ENCODE results near the gene ALK.

DNA sequence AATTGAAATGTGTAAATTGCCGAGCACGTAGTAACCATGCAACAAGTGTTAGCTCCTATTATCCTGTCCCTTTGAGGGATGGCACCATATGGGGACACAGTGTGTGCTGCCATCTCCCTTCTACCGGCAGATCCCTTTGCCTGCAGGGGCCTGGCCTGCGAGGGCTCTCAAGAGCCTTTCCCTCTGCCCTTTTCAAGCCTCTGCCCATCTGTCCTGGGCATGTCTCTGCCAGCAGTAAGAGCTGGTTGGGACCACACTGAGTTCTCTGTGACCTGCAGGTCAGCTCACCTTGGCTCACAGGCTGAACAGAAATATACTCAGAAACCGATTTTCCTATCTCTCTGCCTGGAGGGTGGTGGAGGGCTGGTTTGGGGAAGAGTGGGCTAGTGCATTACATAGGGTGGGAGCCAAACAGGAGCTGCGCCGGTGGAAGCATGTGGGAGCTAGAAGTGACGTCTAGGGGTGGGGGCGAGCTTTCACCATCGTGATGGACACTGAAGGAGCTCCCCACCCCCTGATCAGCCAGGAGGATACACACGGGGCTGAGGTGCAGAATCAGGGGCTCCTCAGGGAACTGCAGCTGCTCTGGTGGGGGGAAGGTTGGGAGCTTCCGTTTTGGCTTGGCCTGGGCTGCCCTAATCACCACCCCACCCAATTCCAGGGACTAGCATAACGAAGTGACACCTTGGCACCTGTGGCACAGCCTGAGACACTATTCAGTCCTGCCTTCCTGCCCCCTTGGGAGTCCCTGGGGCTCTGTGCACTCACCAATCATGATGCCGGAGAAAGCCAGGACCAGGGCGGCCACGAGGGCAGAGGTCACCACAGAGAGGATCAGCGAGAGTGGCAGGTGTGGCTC, 696.5 kb downstream of the ALK start:
- TF ChIP-seq POLR2AphosphoS5 (IDR thresholded peaks at IDR 0.05; ENCODE audit: borderline replicate concordance, low read depth, low read length) (no peak), EZH2 (IDR thresholded peaks at IDR 0.05) (no peak)
